ENCODE data around the gene BANP. TPM values are rescaled to one million over a fixed set of nuclear protein-coding genes. Genes with fewer than 3 reads are reported as not detected.
"Not testable (repeated sequence)": the region's sequence is repeated elsewhere in the genome, so short reads cannot be mapped to it uniquely, and the experiment has no call there.

Gene BANP
- total and polyA plus RNA-seq, 12 donors: 10.4 to 29.8 (median 21.7) TPM

GRCh38 chr16:88022076-88023042 is 71.1 kb downstream of the BANP start:
- no peak for TF ChIP-seq POLR2A (IDR thresholded peaks at IDR 0.05)
- TF ChIP-seq, protein P1, sequence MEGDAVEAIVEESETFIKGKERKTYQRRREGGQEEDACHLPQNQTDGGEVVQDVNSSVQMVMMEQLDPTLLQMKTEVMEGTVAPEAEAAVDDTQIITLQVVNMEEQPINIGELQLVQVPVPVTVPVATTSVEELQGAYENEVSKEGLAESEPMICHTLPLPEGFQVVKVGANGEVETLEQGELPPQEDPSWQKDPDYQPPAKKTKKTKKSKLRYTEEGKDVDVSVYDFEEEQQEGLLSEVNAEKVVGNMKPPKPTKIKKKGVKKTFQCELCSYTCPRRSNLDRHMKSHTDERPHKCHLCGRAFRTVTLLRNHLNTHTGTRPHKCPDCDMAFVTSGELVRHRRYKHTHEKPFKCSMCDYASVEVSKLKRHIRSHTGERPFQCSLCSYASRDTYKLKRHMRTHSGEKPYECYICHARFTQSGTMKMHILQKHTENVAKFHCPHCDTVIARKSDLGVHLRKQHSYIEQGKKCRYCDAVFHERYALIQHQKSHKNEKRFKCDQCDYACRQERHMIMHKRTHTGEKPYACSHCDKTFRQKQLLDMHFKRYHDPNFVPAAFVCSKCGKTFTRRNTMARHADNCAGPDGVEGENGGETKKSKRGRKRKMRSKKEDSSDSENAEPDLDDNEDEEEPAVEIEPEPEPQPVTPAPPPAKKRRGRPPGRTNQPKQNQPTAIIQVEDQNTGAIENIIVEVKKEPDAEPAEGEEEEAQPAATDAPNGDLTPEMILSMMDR (IDR thresholded peaks at IDR 0.05): no peak
- 89 to 93% (median 92%) methylated on average over 17 to 23 of the region's 23 CpGs for WGBS, 4 donors
- H3K27me3 ChIP-seq: no peaks in the 10 kb centered on the region
- H3K27ac ChIP-seq: peak overlapping the region in 1 of 5 donors; percentile 69
- H3K4me1 ChIP-seq (replicated peaks in 1 of 2): no peaks in the 10 kb centered on the region
- no peaks in the 10 kb centered on the region for H3K36me3 ChIP-seq (replicated peaks in 1 of 2)
- intact Hi-C loops (cut with DNase I): no loop called here
- H3K4me3 ChIP-seq: no peak overlapping the region
- no peaks in the 10 kb centered on the region for H3K9me3 ChIP-seq (replicated peaks in 1 of 3)
- DNase-seq: no peak

DNA sequence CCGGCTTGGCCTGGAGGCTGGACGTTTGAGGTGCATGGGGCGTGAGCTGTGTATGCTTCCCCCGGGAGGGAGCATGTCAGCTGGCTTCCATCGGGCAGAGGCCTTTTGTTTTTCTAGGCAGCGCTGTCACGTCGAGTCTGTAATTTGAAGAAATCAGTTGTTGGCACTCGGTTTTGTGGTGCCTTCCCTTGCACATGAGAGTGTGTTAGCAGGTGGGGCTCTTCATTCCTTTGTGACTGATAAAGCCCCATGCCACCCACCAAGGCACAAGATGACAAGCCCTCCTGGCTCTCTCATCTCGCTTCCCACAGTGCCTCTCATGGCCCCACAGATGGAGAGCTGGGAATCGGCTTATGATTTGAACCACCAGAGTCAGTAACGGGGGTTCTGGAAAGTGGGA is 72.1 kb downstream of the BANP start:
- no peak overlapping the region for H3K4me3 ChIP-seq
- H3K4me1 ChIP-seq (replicated peaks in 1 of 2): no peaks in the 10 kb centered on the region
- no peak for TF ChIP-seq POLR2A (IDR thresholded peaks at IDR 0.05)
- peaks cover 0 to 6% of the 10 kb centered on the region in 2 donors for H3K36me3 ChIP-seq (replicated peaks in 1 of 2)
- 79 to 88% (median 87%) methylated on average over 10 to 12 of the region's 12 CpGs for WGBS, 4 donors
- DNase-seq: no peak
- H3K27me3 ChIP-seq: no peaks in the 10 kb centered on the region
- H3K27ac ChIP-seq: no peak overlapping the region
- intact Hi-C loops (cut with DNase I): no loop called here
- no peaks in the 10 kb centered on the region for H3K9me3 ChIP-seq (replicated peaks in 1 of 3)

- H3K4me3 ChIP-seq: no peak overlapping the region
- H3K36me3 ChIP-seq (replicated peaks in 1 of 2): peaks cover 0 to 6% of the 10 kb centered on the region in 2 donors
- intact Hi-C loops (cut with DNase I): no loop called here
- H3K4me1 ChIP-seq (replicated peaks in 1 of 2): no peaks in the 10 kb centered on the region
- TF ChIP-seq, protein P1 (IDR thresholded peaks at IDR 0.05): no peak
- TF ChIP-seq POLR2A (IDR thresholded peaks at IDR 0.05): no peak
- DNase-seq: no peak
- no peak overlapping the region for H3K27ac ChIP-seq
- no peaks in the 10 kb centered on the region for H3K9me3 ChIP-seq (replicated peaks in 1 of 3)
- 94 to 100% (median 95%) methylated on average over 6 to 16 of the region's 16 CpGs for WGBS, 4 donors
- no peaks in the 10 kb centered on the region for H3K27me3 ChIP-seq
Observed at GRCh38 chr16:88023786-88024185, 72.6 kb downstream of the BANP start.

DNA sequence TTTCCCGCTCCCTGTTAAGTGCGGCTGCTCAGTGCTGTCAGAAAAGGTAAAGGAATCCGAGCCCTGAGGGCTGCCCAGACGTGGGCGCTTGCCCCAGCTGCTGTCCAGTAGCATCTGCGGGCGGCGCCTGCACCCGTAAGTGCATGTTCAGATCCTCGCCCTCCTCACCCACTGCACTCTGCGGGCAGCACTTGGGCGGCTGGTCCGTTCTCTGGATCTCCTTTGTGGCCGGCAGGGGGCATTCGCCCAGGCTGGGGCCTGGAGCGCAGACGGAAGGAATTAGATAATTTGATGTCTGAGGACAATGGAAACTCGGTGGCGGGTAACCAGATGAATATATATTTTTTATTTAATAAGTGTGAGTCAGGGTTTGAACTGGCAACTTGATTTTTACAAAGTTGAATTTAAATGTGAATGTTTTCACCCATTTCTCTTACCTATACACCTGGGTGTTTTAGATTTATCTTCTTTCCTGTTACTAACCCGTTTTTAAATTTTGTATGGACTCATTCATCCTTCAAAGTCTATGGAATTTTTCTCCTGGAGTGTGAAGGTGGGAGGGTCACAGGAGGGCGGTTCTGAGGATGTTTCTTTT is 73.4 kb downstream of the BANP start:
- H3K36me3 ChIP-seq (replicated peaks in 1 of 2); H3K9me3 ChIP-seq (replicated peaks in 1 of 3); H3K27ac ChIP-seq; H3K27me3 ChIP-seq; H3K4me1 ChIP-seq (replicated peaks in 1 of 2); H3K4me3 ChIP-seq; intact Hi-C loops (cut with DNase I): not testable (repeated sequence)
- DNase-seq: peak in 1 of 7 donors; percentile 72
- 84 to 87% (median 85%) methylated on average over 13 to 21 of the region's 21 CpGs for WGBS, 4 donors
- TF ChIP-seq, protein P1 (IDR thresholded peaks at IDR 0.05): peak in 3 of 6 experiments; percentile 20 to 45 (median 23)

DNA sequence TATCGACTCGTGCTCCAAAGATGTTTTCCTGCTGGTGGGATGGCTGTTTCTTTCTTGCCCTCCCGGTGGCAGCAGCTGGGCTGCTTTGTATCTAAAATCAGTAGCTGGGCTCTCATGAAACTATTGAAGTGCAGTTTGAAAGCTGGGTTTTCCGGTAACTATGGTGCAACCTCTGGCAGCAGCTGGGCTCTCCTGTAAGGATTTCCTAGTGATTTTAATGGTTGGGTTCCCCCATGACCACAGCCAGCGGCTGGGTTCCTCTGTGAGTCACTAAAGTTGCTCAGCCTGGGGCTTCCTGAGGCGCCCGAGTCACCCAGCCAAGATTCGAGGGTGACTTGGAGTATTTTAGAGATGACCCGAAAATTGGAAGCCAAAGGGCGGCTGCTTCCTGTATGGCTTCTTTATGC is 73.9 kb downstream of the BANP start:
- H3K36me3 ChIP-seq (replicated peaks in 1 of 2); H3K27me3 ChIP-seq; H3K9me3 ChIP-seq (replicated peaks in 1 of 3); intact Hi-C loops (cut with DNase I); H3K4me3 ChIP-seq; H3K4me1 ChIP-seq (replicated peaks in 1 of 2): not testable (repeated sequence)
- peak overlapping the region in 1 of 5 donors; percentile 1 for H3K27ac ChIP-seq
- DNase-seq: peak in 5 of 7 donors; percentile 33 to 67 (median 58)
- WGBS, 4 donors: 53 to 66% (median 57%) methylated on average over 8 to 10 of the region's 10 CpGs

GRCh38 chr16:88025828-88026555 is 74.8 kb downstream of the BANP start:
- DNase-seq; H3K36me3 ChIP-seq (replicated peaks in 1 of 2); intact Hi-C loops (cut with DNase I); H3K27me3 ChIP-seq; H3K9me3 ChIP-seq (replicated peaks in 1 of 3); H3K27ac ChIP-seq; H3K4me1 ChIP-seq (replicated peaks in 1 of 2); H3K4me3 ChIP-seq: not testable (repeated sequence)
- WGBS, 4 donors: 94 to 98% (median 95%) methylated on average over 10 to 24 of the region's 24 CpGs
